T-cell (primary cell): Measurements from ENCODE around the gene PSMD11. TPM values are rescaled to one million over a fixed set of nuclear protein-coding genes. Genes with fewer than 3 reads are reported as not detected.
A peak's percentile ranks its signal among the peaks of the same experiment; 100 is the strongest.

Experiments used
- ATAC-seq, 4 experiments: fragments of 200-7000 bp in 3 of 4; fragments of 150-1000 bp in 1 of 4; cut with Tn5 transposase; replicated peaks in 1 of 4; 1 replicate in 3 of 4; 2 replicates in 1 of 4; pipeline ENCODE4 v1.10.0; 2021; ENCODE audit warnings: moderate library complexity in 3 of 4, mild to moderate bottlenecking in 2 of 4, moderate number of reproducible peaks in 1 of 4
- CTCF ChIA-PET, 2 donors: fragments of 300-600 bp; sonication (Branson Sonifier 250); formaldehyde crosslinking; loops; one replicate each; lab custom pipeline; 2022; ENCODE audit warnings: antibody characterized with exemption in 2 of 2; lab: Charles Lee
- POLR2A ChIA-PET, 2 donors: fragments of 300-600 bp; sonication (Branson Sonifier 250); formaldehyde crosslinking; loops; one replicate each; lab custom pipeline; 2022; ENCODE audit warnings: antibody characterized with exemption in 2 of 2; lab: Charles Lee
- DNase-seq, 35 experiments: peaks; one replicate each; pipeline versions ENCODE4 v3.0.0 to v3.0.0-alpha.2; 2013 to 2023
- H3K27ac ChIP-seq: one replicate; pipeline ENCODE4 v1.5.1; 2013; ENCODE audit warnings: low read length
- H3K27me3 ChIP-seq, 2 experiments: replicated peaks in 1 of 2; 1 replicate in 1 of 2; 2 replicates in 1 of 2; pipeline versions ENCODE4 v1.6.1 to v1.7.0; 2013; ENCODE audit warnings: low read length in 1 of 2, mixed read lengths in 1 of 2; ENCODE audit not compliant: control insufficient read depth in 2 of 2, insufficient read depth in 2 of 2; ENCODE audit errors: extremely low read depth in 1 of 2
- H3K36me3 ChIP-seq, 2 donors: 1 replicate in 1 of 2; 2 replicates in 1 of 2; pipeline versions ENCODE4 v1.6.1 to v1.7.0; 2013; ENCODE audit warnings: low read length in 1 of 2; ENCODE audit not compliant: control insufficient read depth in 2 of 2, insufficient read depth in 1 of 2; ENCODE audit errors: extremely low read depth in 1 of 2
- H3K4me1 ChIP-seq, 2 experiments: 1 replicate in 1 of 2; 2 replicates in 1 of 2; pipeline versions ENCODE4 v1.6.1 to v1.7.0; 2013; ENCODE audit warnings: low read length in 2 of 2, mixed read lengths in 1 of 2; ENCODE audit not compliant: insufficient read depth in 2 of 2, control insufficient read depth in 1 of 2; ENCODE audit errors: extremely low read depth in 1 of 2
- H3K4me3 ChIP-seq, 2 donors: 1 replicate in 1 of 2; 2 replicates in 1 of 2; pipeline versions ENCODE4 v1.5.1 to v1.7.0; 2013; ENCODE audit warnings: mild to moderate bottlenecking in 2 of 2, low read length in 1 of 2, moderate library complexity in 1 of 2; ENCODE audit not compliant: control insufficient read depth in 1 of 2; ENCODE audit errors: extremely low read depth in 1 of 2
- H3K9me3 ChIP-seq: 2 replicates; pipeline ENCODE4 v1.7.0; 2013
- H3K27ac Mint-ChIP-seq, 2 donors: one replicate each; pipeline ENCODE4 v1.8.0; 2020 to 2021; ENCODE audit warnings: mild to moderate bottlenecking in 2 of 2, mixed read lengths in 2 of 2
- H3K27me3 Mint-ChIP-seq, 2 donors: one replicate each; pipeline ENCODE4 v1.8.0; 2021 to 2022; ENCODE audit warnings: mixed read lengths in 2 of 2
- H3K36me3 Mint-ChIP-seq: one replicate; pipeline ENCODE4 v1.8.0; 2021; ENCODE audit warnings: mixed read lengths
- H3K4me1 Mint-ChIP-seq, 3 donors: one replicate each; pipeline ENCODE4 v1.8.0; 2020 to 2022; ENCODE audit warnings: mixed read lengths in 3 of 3, mild to moderate bottlenecking in 1 of 3
- H3K4me3 Mint-ChIP-seq, 3 donors: one replicate each; pipeline ENCODE4 v1.8.0; 2020 to 2022; ENCODE audit warnings: mild to moderate bottlenecking in 3 of 3, mixed read lengths in 3 of 3, moderate library complexity in 3 of 3
- H3K9me3 Mint-ChIP-seq, 3 donors: one replicate each; pipeline ENCODE4 v1.8.0; 2020 to 2022; ENCODE audit warnings: mixed read lengths in 3 of 3
- WGBS: methylation state at CpG from one replicate; pipeline ENCODE4 v1.1.5; 2013; ENCODE audit warnings: missing lambda C conversion rate; ENCODE audit not compliant: insufficient coverage; 5-methylcytosine and 5-hydroxymethylcytosine counted together
- total RNA-seq, 35 experiments: library from RNA in 6 of 35; stranded (reverse) in 6 of 35; fragments of 120-200 nt in 1 of 35; gene quantifications; one replicate each; pipeline versions ENCODE4 v1.2.1 to v1.2.4 and lab custom pipeline; 2013 to 2026

The PSMD11 gene
- total RNA-seq, 5 donors from 2014 or later (not counting 1 experiment from before 2014, with no cell fraction given), result 56.3 to 72.8 (median 62.9) TPM

DNA sequence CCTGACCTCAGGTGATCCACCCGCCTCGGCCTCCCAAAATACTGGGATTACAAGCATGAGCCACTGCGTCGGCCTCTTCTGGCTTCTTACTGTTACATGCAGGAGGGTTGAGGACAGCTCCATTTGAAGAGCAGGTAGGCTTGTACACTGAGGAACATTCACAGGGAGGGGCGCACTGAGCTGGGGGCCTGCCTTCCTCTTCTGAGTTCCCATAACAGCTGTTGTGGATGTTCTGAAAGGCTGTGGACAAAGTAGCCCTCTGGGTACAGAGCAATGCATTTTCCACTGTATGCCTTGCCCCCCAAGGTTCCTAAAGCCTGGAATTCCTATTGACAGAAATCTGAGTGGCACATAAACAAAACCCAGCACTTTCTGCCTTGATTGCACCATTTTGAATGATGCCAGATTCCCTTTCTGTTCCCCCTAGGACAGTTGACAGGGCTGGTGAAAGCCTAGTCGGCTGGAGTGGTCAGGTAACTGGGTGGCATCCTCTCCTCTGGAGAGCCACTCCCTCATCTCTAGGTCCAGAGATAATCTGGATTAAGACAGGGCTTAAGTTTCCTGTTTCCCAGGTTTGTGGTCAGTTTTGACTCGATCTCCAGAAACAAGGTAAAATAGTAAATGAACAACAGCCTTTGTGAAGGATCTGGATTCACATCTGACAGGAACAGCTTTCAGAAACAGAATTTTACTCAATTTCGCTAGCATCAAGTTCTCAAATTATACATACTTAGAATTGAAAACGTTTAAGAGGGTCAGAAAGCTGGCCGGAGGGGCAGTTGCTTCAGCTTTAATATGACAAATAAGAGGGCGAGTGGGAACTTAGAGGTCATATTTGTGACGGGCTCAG, 41.2 kb downstream of the PSMD11 start:
- H3K36me3 Mint-ChIP-seq, result peaks cover 40% of the 10 kb centered on the region
- peaks cover 5 to 33% of the 10 kb centered on the region in 2 donors for H3K36me3 ChIP-seq
- DNase-seq, result no peak
- ChIA-PET CTCF (interaction anchor here (0.5 to 3.3 kb wide), 10 partner anchors 9 to 269 kb away, joined by 3 to 20 read pairs (median 4); no protein-coding TSS in a partner anchor), POLR2A (interaction anchor here in 1 of 2 donors (0.5 to 0.7 kb wide), 3 partner anchors 19 to 131 kb away, joined by 3 to 6 read pairs (median 3); no protein-coding TSS in a partner anchor)
- H3K4me3 Mint-ChIP-seq, result peak overlapping the region; percentile 65 to 81 (median 77)
- WGBS, result 90% methylated on average over 7 of the region's 12 CpGs
- H3K4me1 ChIP-seq, result peaks cover 6 to 42% of the 10 kb centered on the region in 2 experiments
- H3K27me3 Mint-ChIP-seq, result no peaks in the 10 kb centered on the region
- no peak for ATAC-seq
- H3K9me3 Mint-ChIP-seq, result no peaks in the 10 kb centered on the region
- H3K27ac Mint-ChIP-seq, result peak overlapping the region; percentile 74 to 77
- H3K27ac ChIP-seq, result peak overlapping the region; percentile 20
- peaks cover 42 to 44% (median 44%) of the 10 kb centered on the region in 3 donors for H3K4me1 Mint-ChIP-seq
- no peaks in the 10 kb centered on the region for H3K9me3 ChIP-seq
- no peaks in the 10 kb centered on the region for H3K27me3 ChIP-seq
- H3K4me3 ChIP-seq, result peak overlapping the region in 1 of 2 donors; percentile 34

DNA sequence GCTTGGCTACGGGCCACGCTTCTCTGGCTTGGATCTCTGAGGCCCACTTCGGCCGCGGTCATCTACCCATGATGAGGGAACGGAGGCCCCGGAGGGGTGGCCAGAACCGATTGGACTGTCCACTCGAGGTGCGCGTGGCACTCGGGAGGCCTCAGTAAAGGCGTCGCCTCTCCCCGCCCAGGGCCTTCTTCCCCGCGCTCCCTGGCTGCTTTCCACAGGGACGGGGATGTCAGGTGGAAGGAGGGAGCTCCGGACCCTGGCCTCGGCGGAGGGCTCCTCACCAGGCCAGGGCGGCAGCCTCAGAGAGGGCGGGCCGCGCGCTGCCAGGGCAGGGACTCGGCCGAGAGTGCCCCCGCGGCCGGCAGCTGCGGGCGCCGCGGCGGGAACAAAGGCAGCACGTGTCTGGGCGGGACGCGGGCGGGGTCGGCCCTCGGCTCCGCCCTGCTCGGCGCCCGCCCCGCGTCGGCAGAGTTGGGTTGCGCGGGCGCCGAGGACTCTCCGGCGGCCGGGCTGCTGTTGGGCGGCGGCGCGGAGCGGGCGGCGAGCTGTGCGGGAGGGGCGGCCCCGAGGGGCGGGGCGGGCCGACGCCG, 41.9 kb downstream of the PSMD11 start:
- peaks cover 6 to 44% of the 10 kb centered on the region in 2 experiments for H3K4me1 ChIP-seq
- H3K27me3 ChIP-seq, result no peaks in the 10 kb centered on the region
- H3K4me3 ChIP-seq, result peak overlapping the region; percentile 19 to 34
- no peaks in the 10 kb centered on the region for H3K9me3 ChIP-seq
- H3K27ac ChIP-seq, result peak overlapping the region; percentile 20
- peaks cover 38% of the 10 kb centered on the region for H3K36me3 Mint-ChIP-seq
- ChIA-PET POLR2A (interaction anchor here (0.6 kb wide), 4 partner anchors 13 to 558 kb away, joined by 3 read pairs; no protein-coding TSS in a partner anchor), CTCF (interaction anchor here in 1 of 2 donors (0.6 to 3.3 kb wide), 5 partner anchors 24 to 391 kb away, joined by 3 to 20 read pairs (median 12); partner anchors contain the start of genes MYO1D and PSMD11)
- DNase-seq (peak in 34 of 35 experiments; percentile 41 to 89 (median 63)), ATAC-seq (peak; percentile 80 to 83 (median 81))
- no peaks in the 10 kb centered on the region for H3K27me3 Mint-ChIP-seq
- H3K27ac Mint-ChIP-seq, result peak overlapping the region; percentile 74 to 77
- H3K4me1 Mint-ChIP-seq, result peaks cover 49 to 51% (median 51%) of the 10 kb centered on the region in 3 donors
- 15% methylated on average over 67 of the region's 72 CpGs for WGBS
- no peaks in the 10 kb centered on the region for H3K9me3 Mint-ChIP-seq
- H3K36me3 ChIP-seq, result peaks cover 5 to 28% of the 10 kb centered on the region in 2 donors
- peak overlapping the region; percentile 65 to 81 (median 77) for H3K4me3 Mint-ChIP-seq

DNA sequence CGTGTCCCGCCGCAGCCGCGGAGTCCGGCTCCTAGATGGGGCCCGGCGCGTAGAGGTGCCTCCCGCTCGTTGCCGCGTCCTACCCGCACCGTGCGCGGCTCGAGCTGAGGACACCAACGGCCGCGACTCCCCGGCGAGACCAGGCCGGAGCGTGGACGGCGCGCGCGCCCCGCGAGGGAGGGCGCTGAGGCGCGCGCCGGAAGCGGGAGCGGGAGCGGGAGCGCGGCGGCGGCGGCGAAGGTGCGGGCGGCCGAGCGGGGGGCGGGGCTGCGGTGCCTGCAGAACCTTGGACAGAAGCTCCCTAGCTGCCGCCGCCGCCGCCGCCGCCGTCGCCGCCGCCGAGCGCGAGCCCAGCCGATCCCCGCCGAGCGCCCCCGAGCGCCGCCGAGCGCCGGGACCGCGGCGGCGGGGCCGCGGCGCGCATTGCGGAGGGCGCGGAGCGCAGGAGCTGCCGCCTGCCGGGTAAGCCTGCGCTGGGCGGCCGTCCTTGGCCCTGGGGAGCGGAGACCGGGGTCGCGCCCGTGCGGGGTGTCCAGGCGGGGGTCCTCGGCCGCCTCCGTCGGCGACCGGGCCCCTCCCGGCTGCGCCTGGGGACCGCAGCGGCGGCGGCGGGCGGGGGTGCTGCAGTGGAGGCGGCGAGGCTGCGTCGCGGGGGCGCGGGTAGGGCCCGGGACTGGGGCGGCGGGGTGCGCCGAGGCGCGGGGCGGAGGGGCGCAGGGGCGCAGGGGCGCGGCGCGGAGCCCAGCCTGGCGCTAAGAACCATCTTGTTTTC, 42.6 kb downstream of the PSMD11 start, which contains the start of gene CDK5R1:
TSS of gene CDK5R1 (plus strand) at position 293 of the 772 bp plus-strand sequence. CDS start 628 bp downstream, outside the sequence.
- ATAC-seq, result peak; percentile 76 to 81 (median 78)
- H3K9me3 ChIP-seq, result no peaks in the 10 kb centered on the region
- Mint-ChIP-seq H3K4me1 (peaks cover 56 to 58% (median 58%) of the 10 kb centered on the region in 3 donors), H3K36me3 (peaks cover 31% of the 10 kb centered on the region), H3K4me3 (peak within 1 kb of the TSS; percentile 81 to 90 (median 87)), H3K27ac (peak within 1 kb of the TSS; percentile 85 to 98), H3K27me3 (no peaks in the 10 kb centered on the region), H3K9me3 (no peaks in the 10 kb centered on the region)
- peaks cover 11 to 51% of the 10 kb centered on the region in 2 experiments for H3K4me1 ChIP-seq
- H3K4me3 ChIP-seq, result peak within 1 kb of the TSS; percentile 63 to 79
- ChIA-PET POLR2A (interaction anchor here (0.6 kb wide), 3 partner anchors 12 to 559 kb away, joined by 3 read pairs; no protein-coding TSS in a partner anchor), CTCF (interaction anchor here in 1 of 2 donors (0.9 to 2.3 kb wide), 5 partner anchors 11 to 390 kb away, joined by 3 to 13 read pairs (median 3); partner anchors contain the start of genes MYO1D and PSMD11)
- H3K36me3 ChIP-seq, result peaks cover 5 to 23% of the 10 kb centered on the region in 2 donors
- under 1% methylated on average over 134 of the region's 135 CpGs for WGBS
- H3K27ac ChIP-seq, result peak within 1 kb of the TSS; percentile 20
- H3K27me3 ChIP-seq, result no peaks in the 10 kb centered on the region
- peak; percentile 53 to 91 (median 73) for DNase-seq

DNA sequence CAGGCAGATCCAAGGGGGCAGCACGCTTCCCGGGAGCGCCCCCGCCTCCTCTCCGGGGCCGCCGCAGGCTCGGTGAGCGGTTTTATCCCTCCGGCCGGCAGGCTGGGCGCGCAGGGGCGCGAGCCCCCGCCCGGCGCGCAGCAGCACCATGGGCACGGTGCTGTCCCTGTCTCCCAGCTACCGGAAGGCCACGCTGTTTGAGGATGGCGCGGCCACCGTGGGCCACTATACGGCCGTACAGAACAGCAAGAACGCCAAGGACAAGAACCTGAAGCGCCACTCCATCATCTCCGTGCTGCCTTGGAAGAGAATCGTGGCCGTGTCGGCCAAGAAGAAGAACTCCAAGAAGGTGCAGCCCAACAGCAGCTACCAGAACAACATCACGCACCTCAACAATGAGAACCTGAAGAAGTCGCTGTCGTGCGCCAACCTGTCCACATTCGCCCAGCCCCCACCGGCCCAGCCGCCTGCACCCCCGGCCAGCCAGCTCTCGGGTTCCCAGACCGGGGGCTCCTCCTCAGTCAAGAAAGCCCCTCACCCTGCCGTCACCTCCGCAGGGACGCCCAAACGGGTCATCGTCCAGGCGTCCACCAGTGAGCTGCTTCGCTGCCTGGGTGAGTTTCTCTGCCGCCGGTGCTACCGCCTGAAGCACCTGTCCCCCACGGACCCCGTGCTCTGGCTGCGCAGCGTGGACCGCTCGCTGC, 43.3 kb downstream of the PSMD11 start:
- ATAC-seq, result peak in 2 of 4 experiments; percentile 12 to 20
- POLR2A ChIA-PET, result no interaction called here
- Histone ChIP-seq H3K27ac (no peak overlapping the region), H3K36me3 (peaks cover 5 to 16% of the 10 kb centered on the region in 2 donors), H3K4me3 (peak overlapping the region; percentile 63 to 79), H3K27me3 (no peaks in the 10 kb centered on the region), H3K4me1 (peaks cover 17 to 58% of the 10 kb centered on the region in 2 experiments), H3K9me3 (no peaks in the 10 kb centered on the region)
- Mint-ChIP-seq H3K27me3 (no peaks in the 10 kb centered on the region), H3K27ac (peak overlapping the region; percentile 85 to 98), H3K4me1 (peaks cover 63 to 65% (median 65%) of the 10 kb centered on the region in 3 donors), H3K36me3 (peaks cover 27% of the 10 kb centered on the region), H3K4me3 (peak overlapping the region; percentile 81 to 90 (median 87)), H3K9me3 (no peaks in the 10 kb centered on the region)
- 30% methylated on average over 59 of the region's 59 CpGs for WGBS
- CTCF ChIA-PET, result interaction anchor here in 1 of 2 donors (0.9 to 2.3 kb wide), 4 partner anchors 11 to 389 kb away, joined by 3 to 13 read pairs (median 8); partner anchors contain the start of genes MYO1D and PSMD11
- DNase-seq, result peak in 7 of 35 experiments; percentile 9 to 51 (median 34)

DNA sequence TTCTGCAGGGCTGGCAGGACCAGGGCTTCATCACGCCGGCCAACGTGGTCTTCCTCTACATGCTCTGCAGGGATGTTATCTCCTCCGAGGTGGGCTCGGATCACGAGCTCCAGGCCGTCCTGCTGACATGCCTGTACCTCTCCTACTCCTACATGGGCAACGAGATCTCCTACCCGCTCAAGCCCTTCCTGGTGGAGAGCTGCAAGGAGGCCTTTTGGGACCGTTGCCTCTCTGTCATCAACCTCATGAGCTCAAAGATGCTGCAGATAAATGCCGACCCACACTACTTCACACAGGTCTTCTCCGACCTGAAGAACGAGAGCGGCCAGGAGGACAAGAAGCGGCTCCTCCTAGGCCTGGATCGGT, 43.9 kb downstream of the PSMD11 start:
- Histone ChIP-seq H3K27ac (no peak overlapping the region), H3K4me3 (peak overlapping the region; percentile 63 to 79)

More for the DNA sequence above, 43.9 kb downstream of the PSMD11 start:
- peak overlapping the region; percentile 81 to 90 (median 87) for H3K4me3 Mint-ChIP-seq
- Histone ChIP-seq H3K9me3 (no peaks in the 10 kb centered on the region), H3K4me1 (peaks cover 22 to 64% of the 10 kb centered on the region in 2 experiments), H3K36me3 (peaks cover 5 to 15% of the 10 kb centered on the region in 2 donors), H3K27me3 (no peaks in the 10 kb centered on the region)
- H3K36me3 Mint-ChIP-seq, result peaks cover 27% of the 10 kb centered on the region
- DNase-seq (no peak), ATAC-seq (no peak)
- WGBS, result 70% methylated on average over 8 of the region's 16 CpGs
- H3K27ac Mint-ChIP-seq, result peak overlapping the region; percentile 85 to 98
- no peaks in the 10 kb centered on the region for H3K9me3 Mint-ChIP-seq
- ChIA-PET POLR2A (interaction anchor here in 1 of 2 donors (0.5 kb wide), 1 partner anchor 379 kb away, joined by 8 read pairs; no protein-coding TSS in a partner anchor), CTCF (interaction anchor here (0.6 to 2.3 kb wide), 4 partner anchors 28 to 389 kb away, joined by 3 to 13 read pairs (median 8); partner anchors contain the start of genes MYO1D (in 1 of the 2) and PSMD11 (in 1 of the 2))
- H3K4me1 Mint-ChIP-seq, result peaks cover 69 to 71% (median 70%) of the 10 kb centered on the region in 3 donors
- no peaks in the 10 kb centered on the region for H3K27me3 Mint-ChIP-seq
